ENCODE measurements around the gene VAV1.
"Not testable (repeated sequence)": the region's sequence is repeated elsewhere in the genome, so short reads cannot be mapped to it uniquely, and the experiment has no call there.

VAV1 gene

DNA sequence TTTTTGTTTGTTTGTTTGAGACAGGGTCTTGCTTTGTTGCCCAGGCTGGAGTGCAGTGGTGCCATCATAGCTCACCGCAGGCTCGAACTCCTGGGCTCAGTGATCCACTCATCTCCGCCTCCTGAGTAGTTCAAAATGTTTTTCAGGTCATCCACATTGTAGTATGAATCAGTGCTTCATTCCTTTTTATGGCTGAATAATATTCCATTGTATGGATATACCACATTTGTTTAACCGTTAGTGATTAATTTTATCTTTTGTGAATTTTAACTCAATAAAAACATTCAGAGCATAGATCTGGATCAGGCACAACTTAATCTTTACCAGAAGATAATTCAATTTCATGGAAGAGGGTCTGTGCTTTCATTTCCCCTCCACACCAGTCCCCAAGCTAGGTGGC, 47.7 kb downstream of the VAV1 start:
- DNase-seq: no peak

DNA sequence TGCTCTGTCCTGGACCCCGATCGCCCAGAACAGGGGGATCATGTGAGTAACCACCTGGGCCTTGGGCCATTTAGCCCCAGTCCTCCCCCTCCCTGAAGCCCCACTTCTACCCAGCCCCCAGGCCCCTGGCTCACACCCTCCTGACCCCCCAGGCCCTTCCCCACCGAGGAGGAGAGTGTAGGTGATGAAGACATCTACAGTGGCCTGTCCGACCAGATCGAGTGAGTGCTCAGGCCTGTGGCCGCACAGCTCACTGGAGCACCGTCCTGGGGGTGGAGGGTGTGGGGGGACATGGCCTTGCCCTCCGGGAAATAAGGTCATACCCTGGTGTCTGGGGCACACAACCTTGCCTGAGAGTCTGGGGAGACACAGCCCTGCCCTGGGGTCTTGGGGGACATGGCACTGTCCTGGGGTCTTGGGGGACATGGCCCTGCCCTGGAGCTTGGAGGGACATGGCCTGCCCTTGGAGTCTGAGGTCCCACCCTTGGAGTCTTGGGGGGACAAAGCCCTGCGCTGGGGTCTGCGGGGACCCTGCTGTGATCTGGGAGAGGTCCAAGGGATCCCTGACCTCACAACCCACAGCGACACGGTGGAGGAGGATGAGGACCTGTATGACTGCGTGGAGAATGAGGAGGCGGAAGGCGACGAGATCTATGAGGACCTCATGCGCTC, 49.3 kb downstream of the VAV1 start:
- no peak for DNase-seq

- no peak for DNase-seq
These were observed 49.8 kb downstream of the VAV1 start for GRCh38 chr19:6822311-6822670.

DNA sequence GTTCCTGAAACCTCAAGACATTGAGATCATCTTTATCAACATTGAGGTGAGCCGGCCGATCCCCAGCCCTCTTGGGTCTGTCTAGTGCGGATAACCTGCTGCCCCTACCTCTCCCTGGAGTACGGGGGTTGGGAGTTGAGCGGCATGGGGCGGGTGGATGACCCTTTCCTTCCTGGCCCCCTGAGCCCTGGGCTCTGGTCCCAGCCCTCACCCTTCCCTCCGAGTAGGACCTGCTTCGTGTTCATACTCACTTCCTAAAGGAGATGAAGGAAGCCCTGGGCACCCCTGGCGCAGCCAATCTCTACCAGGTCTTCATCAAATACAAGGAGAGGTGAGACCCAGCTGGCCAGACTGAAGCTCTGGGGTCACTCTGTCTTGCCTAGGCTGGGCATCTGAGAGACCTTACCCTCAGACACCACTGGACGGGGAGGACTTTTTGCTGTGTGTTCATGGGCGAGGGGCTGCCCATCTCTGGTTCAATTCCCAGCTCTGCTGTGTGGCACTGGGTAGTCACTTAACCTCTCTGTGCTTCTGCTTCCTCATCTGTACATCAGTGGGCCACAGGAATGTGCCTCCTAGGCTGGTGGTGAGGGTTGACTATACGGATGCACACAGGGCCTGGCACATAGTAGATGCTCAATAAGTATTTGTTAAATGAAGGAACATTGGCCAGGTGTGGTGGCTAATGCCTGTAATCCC, 52.7 kb downstream of the VAV1 start:
- no peak for DNase-seq

DNA sequence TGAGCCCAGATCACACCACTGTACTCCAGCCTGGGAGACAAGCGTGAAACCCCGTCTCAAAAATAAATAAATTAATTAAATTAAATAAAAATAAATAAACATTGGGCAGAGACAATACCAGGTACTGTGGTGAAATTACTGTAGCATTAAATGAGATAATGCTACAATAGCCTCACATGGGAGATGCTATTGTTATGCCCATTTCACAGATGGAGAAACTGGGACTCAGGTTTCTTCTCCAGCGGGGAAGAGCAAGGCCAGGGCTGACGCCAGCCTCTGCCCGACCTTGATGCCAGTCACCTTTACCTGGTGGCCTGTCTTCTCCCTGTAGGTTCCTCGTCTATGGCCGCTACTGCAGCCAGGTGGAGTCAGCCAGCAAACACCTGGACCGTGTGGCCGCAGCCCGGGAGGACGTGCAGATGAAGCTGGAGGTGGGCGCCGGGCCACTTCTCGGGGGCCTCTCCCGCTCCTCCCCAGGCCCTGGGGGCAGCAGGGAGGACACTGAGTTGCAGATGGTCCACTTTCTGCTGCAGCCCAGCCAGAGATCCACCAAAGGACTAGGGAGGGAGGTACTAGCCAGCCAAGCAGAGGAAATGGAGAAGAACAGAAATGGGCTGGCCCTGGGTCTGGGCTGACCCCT, 53.9 kb downstream of the VAV1 start:
- DNase-seq: no peak

DNA sequence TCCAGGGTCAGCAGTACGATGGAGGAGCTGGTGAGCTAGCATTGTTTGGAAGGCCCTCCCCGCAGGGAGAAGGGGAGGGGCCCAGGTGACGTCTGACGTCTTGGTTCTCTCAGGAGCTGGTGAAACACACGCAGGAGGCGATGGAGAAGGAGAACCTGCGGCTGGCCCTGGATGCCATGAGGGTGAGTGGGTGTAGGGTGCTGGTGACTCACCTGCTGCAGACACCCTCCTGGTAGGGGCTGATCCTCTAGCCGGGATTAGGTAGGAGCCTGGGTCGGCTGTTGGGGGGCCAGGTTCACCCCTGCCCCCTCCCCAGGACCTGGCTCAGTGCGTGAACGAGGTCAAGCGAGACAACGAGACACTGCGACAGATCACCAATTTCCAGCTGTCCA, 55.8 kb downstream of the VAV1 start:
- DNase-seq: no peak

DNA sequence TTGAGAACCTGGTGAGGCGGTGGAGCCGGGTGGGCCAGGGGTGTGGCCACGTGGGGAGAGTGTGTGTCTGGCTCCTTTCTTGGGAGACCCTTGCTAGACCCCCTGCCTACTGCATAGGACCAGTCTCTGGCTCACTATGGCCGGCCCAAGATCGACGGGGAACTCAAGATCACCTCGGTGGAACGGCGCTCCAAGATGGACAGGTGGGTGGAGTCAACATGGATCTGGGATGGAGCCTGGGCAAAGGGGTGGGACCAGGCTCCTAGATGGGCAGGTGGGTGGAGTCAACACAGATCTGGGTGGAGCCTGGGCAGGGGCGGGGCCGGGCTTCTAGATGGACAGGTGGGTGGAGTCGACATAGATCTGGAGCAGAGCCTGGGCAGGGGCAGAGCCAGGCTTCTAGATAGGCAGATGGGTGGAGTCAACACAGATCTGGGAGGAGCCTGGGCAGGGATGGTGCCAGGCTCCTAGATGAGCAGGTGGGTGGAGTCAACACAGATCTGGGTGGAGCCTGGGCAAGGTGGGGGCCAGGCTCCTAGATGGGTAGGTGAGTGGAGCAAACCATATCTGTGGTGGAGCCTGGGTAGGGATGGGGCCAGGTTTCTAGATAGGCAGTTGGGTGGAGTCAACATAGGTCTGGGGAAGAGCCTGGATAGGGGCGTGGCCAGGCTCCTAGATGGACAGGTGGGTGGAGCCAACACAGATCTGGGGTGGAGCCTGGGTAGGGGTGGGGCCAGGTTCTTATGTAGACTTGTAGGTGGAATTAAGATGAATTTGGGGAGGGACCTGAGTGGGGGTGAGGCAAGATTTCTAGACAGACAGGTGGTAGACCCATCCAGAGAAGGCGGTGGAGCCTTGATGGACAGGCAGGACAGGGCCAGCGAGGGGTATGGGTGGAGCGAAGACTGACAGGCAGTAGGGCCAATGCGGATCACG, 56.5 kb downstream of the VAV1 start:
- DNase-seq: peak; percentile 56

DNA sequence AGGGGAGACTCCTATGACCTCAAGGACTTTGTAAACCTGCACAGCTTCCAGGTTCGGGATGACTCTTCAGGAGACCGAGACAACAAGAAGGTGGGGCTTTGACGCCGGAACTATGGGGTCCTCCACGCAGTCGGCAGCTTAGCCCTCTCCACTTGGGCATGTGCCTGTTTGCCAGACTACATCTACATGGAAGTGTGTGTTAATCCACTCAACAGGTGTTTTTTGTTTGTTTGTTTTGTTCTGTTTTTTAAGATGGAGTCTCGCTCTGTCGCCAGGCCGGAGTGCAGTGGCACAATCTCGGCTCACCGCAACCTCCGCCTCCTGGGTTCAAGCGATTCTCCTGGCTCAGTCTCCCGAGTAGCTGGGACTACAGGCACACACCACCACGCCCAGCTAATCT, 57.3 kb downstream of the VAV1 start:
- not testable (repeated sequence) for DNase-seq

DNA sequence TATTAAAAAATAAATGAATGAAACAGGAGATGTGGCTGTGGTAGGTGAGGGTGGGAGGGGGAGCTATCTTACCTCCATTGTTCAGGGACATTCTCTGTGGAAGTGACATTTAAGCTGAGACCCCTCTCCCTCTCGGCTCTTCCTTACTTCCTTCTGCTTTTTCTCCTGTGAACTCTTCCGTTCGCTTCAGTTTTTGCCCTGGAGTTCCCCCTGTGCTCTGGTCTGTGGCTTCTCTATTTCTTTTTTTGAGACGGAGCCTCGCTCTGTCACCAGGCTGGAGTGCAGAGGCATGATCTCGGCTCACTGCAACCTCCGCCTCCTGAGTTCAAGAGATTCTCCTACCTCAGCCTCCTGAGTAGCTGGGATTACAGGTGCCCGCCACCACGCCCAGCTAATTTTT, 58.6 kb downstream of the VAV1 start:
- DNase-seq: not testable (repeated sequence)

DNA sequence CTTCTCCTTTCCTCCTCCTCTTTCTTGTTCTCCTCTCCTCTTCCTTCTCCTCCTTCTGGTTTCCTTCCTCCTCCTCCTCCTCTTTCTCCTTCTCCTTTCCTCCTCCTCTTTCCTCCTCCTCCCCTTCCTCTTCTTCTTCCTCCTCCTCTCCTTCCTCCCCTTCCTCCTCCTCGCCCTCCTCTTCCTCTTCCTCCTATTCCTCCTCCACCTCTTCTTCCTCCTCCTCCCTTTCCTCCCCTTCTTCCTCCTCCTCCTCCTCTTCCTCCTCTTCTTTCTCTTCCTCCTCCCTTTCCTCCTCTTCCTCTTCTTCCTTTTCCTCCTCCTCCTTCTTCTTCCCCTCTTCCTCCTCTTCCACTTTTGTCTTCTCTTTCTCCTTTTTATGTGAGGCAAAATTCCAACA, 59.9 kb downstream of the VAV1 start:
- no peak for DNase-seq

DNA sequence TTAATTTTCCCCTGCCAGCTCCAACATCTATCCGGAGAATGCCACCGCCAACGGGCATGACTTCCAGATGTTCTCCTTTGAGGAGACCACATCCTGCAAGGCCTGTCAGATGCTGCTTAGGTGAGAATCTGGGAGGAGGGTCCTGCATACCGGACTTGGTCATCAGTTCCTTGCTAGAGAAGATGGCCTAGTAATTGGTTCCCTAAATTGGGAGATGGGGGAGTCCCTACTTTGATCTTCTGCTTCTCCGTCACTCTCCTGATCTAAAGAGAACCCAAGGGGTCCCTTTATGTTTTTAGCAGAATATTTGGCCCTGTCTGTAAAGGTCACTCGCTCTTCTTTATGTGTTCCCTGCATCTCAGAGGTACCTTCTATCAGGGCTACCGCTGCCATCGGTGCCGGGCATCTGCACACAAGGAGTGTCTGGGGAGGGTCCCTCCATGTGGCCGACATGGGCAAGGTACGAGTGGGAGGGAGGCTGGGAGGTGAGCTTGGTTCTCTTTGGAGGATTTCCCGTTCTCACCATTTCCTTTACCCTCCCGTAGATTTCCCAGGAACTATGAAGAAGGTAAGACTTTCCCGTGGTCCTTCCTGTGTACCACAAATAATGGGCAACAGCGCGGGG, 60.8 kb downstream of the VAV1 start:
- no peak for DNase-seq

GRCh38 chr19:6834433-6834832, 61.9 kb downstream of the VAV1 start:
- DNase-seq: no peak

GRCh38 chr19:6835501-6835900, 63.0 kb downstream of the VAV1 start:
- DNase-seq: no peak

GRCh38 chr19:6837525-6837924, 65.0 kb downstream of the VAV1 start:
- DNase-seq: no peak

DNA sequence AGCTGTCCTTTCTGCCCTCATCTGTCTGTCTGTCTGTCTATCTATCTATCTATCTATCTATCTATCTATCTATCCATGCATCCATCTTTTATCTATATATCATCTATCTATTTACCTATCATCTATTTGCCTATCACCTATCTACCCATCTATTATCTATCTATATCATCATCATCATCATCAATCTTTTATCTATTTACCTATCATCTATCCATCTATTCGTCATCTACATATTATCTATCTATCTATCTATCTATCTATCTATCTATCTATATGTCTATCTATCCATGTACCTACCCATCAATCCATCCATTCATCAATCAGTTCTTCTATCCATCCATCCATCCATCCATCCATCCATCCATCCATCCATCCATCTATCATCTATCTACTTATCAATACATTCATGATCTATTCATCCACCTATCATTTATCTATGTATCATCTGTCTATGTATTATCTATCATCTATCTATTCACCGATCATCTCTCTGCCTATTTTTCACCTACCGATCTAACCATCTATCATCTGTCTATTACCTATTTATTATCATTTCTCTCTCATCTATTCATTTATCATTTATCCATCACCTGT, 65.7 kb downstream of the VAV1 start:
- no peak for DNase-seq

DNA sequence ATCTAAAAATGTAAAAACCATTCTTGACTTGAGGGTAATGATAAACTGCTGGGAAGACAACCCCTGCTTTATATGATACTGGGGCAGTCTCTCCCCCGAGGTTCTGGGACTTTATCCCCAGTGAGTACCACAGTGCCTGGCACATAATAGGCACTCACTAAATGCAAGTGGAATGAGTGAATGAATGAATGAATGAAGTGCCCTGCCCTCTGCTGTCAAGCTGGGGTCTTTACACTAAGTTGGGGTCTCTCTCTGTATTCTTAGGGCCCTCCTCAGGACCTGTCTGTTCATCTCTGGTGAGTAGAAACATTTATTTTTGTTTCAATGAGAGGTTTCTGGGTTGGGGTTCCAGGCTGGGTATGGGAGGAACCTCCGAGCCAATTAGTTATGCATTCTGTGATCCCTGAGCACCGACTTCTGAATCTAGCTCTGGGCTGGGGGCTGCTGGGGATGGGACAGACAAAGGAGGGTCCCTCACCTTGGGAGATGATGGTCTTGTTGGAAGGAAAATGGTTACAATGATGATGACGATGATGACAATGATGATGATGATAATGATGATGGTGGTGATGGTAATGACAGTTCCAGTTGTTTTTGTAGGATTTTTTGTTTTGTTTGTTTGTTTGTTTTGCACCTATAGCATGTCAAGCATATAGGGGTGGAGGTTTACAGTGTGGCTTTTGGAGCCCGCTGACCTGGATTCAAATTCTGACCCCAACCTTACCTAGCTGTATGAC, 70.5 kb downstream of the VAV1 start:
- DNase-seq: no peak

DNA sequence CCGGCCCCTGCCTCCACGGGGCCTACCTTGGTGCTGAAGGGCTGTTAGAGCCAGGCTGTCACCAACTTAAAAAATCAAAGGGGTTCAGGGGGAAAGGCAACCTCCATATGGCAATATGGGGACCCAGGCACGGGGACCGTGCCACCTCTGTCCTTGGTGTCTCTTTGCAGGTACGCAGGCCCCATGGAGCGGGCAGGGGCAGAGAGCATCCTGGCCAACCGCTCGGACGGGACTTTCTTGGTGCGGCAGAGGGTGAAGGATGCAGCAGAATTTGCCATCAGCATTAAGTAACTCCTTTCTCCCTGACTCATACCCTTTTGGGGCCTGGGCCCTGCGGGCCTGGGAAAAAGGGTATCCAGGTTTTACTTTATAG, 75.3 kb downstream of the VAV1 start:
- DNase-seq: no peak

- no peak for DNase-seq
These were observed 76.5 kb downstream of the VAV1 start for GRCh38 chr19:6848986-6849385.

- no peak for DNase-seq
These were observed 77.4 kb downstream of the VAV1 start for GRCh38 chr19:6849876-6850275.

DNA sequence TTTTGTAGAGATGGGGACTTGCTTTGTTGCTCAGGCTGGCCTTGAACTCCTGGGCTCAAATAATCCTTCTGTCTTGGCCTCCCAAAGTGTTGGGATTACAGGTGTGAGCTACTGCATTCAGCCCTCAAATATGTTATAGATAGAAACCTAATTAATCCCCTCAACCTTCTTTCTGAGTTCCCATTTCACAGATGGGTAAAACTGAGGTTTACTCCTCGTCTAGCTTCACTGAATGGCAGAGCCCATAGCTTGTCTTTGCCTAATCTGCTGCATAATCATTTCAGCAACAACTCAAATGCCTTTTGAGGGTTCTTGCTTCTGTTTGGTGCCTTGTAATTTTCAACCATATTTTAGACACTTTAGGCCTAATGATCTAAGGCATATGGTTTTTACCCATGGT, 78.9 kb downstream of the VAV1 start:
- no peak for DNase-seq

GRCh38 chr19:6852001-6852400, 79.5 kb downstream of the VAV1 start:
- DNase-seq: no peak

GRCh38 chr19:6853868-6854267, 81.4 kb downstream of the VAV1 start:
- no peak for DNase-seq
